Karpas-422 (cell line): ENCODE data around the gene CFD. TPM values are rescaled to one million over a fixed set of nuclear protein-coding genes. Genes with fewer than 3 reads are reported as not detected.
"Not testable (repeated sequence)": the region's sequence is repeated elsewhere in the genome, so short reads cannot be mapped to it uniquely, and the experiment has no call there.

ENCODE experiments used
- DNase-seq: peaks from one replicate; pipeline ENCODE4 v3.0.0-alpha.2; 2015
- H2AFZ ChIP-seq: fragments of 200-600 bp; sonication (generic); 2 replicates; pipeline ENCODE4 v1.6.1; 2014; ENCODE audit warnings: antibody characterized with exemption, low read length, mixed read lengths
- H3K27ac ChIP-seq: fragments of 200-600 bp; sonication (generic); 2 replicates; pipeline ENCODE4 v1.5.1; 2014; ENCODE audit warnings: mild to moderate bottlenecking, low read length, moderate library complexity
- H3K27me3 ChIP-seq: fragments of 200-600 bp; sonication (generic); 2 replicates; pipeline ENCODE4 v1.6.1; 2014; ENCODE audit warnings: low read length, mixed read lengths
- H3K36me3 ChIP-seq: fragments of 200-600 bp; sonication (generic); 2 replicates; pipeline ENCODE4 v1.6.1; 2014; ENCODE audit warnings: low read length, mixed read lengths; ENCODE audit not compliant: insufficient read depth
- H3K4me1 ChIP-seq: fragments of 200-600 bp; sonication (generic); 2 replicates; pipeline ENCODE4 v1.6.1; 2014; ENCODE audit warnings: mild to moderate bottlenecking, low read length, mixed read lengths
- H3K4me2 ChIP-seq: fragments of 200-600 bp; sonication (generic); 2 replicates; pipeline ENCODE4 v1.6.1; 2014; ENCODE audit warnings: low read length, low read depth, mild to moderate bottlenecking; ENCODE audit not compliant: poor library complexity, severe bottlenecking
- H3K4me3 ChIP-seq: fragments of 200-600 bp; sonication (generic); 2 replicates; pipeline ENCODE4 v1.5.1; 2014; ENCODE audit warnings: mild to moderate bottlenecking, antibody characterized with exemption, low read length, mixed read lengths
- H3K79me2 ChIP-seq: fragments of 200-600 bp; sonication (generic); 2 replicates; pipeline ENCODE4 v1.6.1; 2014; ENCODE audit warnings: mild to moderate bottlenecking, low read length, mixed read lengths
- H3K9ac ChIP-seq: fragments of 200-600 bp; sonication (generic); 2 replicates; pipeline ENCODE4 v1.6.0; 2014; ENCODE audit warnings: low read length
- H3K9me2 ChIP-seq: fragments of 200-600 bp; sonication (generic), shearing (Covaris generic); replicated peaks from 2 replicates; pipeline ENCODE4 v1.6.0; 2014; ENCODE audit warnings: mild to moderate bottlenecking, low read length, moderate library complexity; ENCODE audit not compliant: insufficient read depth
- H3K9me3 ChIP-seq: fragments of 300-700, 200-600 bp; sonication (generic); 2 replicates; pipeline ENCODE4 v1.6.1; 2014; ENCODE audit warnings: low read length, mixed read lengths
- H4K20me1 ChIP-seq: fragments of 200-600 bp; sonication (generic); 2 replicates; pipeline ENCODE4 v1.6.1; 2014; ENCODE audit warnings: mild to moderate bottlenecking, antibody characterized with exemption, low read length, low read depth; ENCODE audit not compliant: insufficient read depth
- total RNA-seq: library from RNA; depleted of rRNA; stranded (reverse); fragments of >200 nt; shearing (Covaris generic); gene quantifications from 2 replicates; pipeline ENCODE4 v1.2.3, GENCODE V29; 2014; ENCODE audit warnings: low replicate concordance

Gene CFD
- total RNA-seq, 1 experiment from 2014 or later, result 1.5 TPM

DNA sequence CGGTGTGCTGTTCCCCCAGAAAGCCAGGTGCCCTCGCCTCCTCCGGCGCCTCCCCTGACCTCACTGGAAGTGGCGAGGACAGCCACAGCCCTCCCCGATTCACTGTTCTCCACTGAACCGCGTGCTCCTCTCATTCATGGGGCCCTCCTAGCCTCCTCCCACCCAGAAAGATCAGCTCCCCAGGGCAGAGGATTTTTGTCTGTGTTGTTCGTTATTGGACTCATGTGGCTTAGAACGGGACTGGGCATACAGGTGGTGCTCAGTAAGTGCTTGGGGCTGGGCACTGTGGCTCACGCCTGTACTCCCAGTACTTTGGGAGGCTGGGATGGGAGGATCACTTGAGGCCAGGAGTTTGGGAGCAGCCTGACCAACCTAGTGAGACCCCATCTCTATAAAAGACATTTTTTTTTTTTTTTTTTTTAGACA is 14.9 kb upstream of the CFD start:
- Histone ChIP-seq H4K20me1 (no peaks in the 10 kb centered on the region), H3K9me3 (no peaks in the 10 kb centered on the region), H3K4me3 (no peak overlapping the region), H3K4me1 (no peaks in the 10 kb centered on the region), H3K4me2 (no peak overlapping the region), H3K9ac (no peak overlapping the region), H3K36me3 (no peaks in the 10 kb centered on the region), H3K9me2 (no peaks in the 10 kb centered on the region), H3K79me2 (no peaks in the 10 kb centered on the region), H3K27ac (no peak overlapping the region), H2AFZ (no peak overlapping the region), H3K27me3 (no peaks in the 10 kb centered on the region)
- DNase-seq, result no peak

DNA sequence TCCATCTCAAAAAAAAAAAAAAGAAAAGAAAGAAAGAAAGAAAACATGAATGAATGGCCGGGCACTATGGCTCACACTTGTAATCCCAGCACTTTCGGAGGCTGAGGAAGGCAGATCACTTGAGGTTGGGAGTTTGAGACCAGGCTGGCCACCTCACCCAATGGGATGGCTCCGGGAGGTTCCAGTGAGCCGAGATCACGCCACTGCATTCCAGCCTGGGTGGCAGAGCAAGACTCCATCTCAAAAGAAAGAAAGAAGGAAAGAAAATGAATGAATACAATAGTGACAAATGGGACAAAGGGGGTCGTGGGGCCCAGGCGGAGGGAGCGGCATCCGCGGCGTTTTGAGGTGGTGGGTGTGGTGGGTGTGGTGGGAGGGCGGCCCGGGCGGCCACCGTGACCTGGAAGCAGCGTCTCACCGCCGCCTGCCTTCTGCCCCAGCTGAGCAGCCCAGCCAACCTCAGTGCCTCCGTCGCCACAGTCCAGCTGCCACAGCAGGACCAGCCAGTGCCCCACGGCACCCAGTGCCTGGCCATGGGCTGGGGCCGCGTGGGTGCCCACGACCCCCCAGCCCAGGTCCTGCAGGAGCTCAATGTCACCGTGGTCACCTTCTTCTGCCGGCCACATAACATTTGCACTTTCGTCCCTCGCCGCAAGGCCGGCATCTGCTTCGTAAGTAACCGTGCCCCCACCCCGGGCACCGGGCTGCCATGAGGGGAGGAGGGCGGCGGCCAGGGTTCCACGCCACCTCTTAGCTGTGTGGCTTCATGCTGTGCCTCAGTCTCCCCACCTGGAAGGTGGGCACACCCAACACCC is 13.6 kb upstream of the CFD start:
- no peak overlapping the region for H3K9ac ChIP-seq
- no peak overlapping the region for H3K27ac ChIP-seq
- no peak overlapping the region for H3K4me3 ChIP-seq
- H3K4me1 ChIP-seq, result no peaks in the 10 kb centered on the region
- no peaks in the 10 kb centered on the region for H3K36me3 ChIP-seq
- H2AFZ ChIP-seq, result no peak overlapping the region
- H3K9me2 ChIP-seq, result no peaks in the 10 kb centered on the region
- H3K9me3 ChIP-seq, result no peaks in the 10 kb centered on the region
- H3K27me3 ChIP-seq, result no peaks in the 10 kb centered on the region
- no peak for DNase-seq
- no peak overlapping the region for H3K4me2 ChIP-seq
- H3K79me2 ChIP-seq, result no peaks in the 10 kb centered on the region
- H4K20me1 ChIP-seq, result no peaks in the 10 kb centered on the region

DNA sequence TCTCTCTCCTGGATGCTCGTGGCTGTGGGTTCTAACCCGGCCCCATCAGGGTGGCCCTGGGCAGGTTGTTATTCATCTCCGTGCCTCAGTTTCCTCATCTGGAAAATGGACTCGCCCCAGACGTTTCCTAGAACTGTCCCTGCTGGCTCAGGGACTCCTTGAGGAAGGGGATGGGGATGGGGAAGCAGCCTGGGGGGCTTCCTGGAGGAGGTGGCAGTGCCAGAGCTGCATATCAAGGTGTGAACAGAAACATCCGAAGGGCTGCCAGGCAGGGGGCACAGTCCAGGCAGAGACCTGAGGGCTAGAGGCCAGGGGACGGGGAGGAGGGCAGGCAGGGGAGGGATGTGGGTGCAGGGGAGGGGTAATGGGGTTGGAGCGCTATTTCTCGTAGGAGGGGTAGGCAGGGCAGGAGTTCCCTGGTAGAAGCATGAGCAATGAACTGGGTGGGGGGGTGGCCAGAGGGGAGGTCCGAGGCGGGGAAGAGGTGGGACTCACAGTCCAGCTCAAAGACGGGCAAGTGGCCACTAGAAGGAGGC is 11.0 kb upstream of the CFD start:
- no peak for DNase-seq
- Histone ChIP-seq H3K4me3 (no peak overlapping the region), H3K9me3 (no peaks in the 10 kb centered on the region), H3K79me2 (no peaks in the 10 kb centered on the region), H3K27ac (no peak overlapping the region), H3K9ac (no peak overlapping the region), H3K36me3 (no peaks in the 10 kb centered on the region), H4K20me1 (no peaks in the 10 kb centered on the region), H2AFZ (no peak overlapping the region), H3K4me1 (no peaks in the 10 kb centered on the region), H3K4me2 (no peak overlapping the region), H3K27me3 (no peaks in the 10 kb centered on the region), H3K9me2 (no peaks in the 10 kb centered on the region)

DNA sequence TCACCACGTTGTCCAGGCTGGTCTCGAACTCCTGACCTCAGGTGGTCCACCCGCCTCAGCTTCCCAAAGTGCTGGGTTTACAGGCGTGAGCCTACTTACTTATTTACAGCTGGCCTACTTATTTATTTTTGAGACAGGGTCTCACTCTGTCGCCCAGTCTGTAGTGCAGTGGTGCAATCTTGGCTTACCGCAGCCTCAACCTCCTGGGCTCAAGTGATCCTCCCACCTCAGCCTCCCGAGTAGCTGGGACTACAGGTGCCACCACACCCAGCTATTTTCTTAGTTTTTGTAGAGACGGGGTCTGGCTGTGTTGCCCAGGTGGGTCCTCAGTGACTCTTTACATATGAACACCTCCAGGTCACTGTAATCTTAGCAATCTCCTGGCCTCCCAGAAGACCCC is 10.3 kb upstream of the CFD start:
- not testable (repeated sequence) for H3K27ac ChIP-seq, H3K4me2 ChIP-seq, H3K79me2 ChIP-seq, H3K4me1 ChIP-seq, H3K9ac ChIP-seq, DNase-seq, H3K9me3 ChIP-seq, H3K9me2 ChIP-seq, H3K4me3 ChIP-seq, H3K36me3 ChIP-seq, H4K20me1 ChIP-seq, H2AFZ ChIP-seq, H3K27me3 ChIP-seq

DNA sequence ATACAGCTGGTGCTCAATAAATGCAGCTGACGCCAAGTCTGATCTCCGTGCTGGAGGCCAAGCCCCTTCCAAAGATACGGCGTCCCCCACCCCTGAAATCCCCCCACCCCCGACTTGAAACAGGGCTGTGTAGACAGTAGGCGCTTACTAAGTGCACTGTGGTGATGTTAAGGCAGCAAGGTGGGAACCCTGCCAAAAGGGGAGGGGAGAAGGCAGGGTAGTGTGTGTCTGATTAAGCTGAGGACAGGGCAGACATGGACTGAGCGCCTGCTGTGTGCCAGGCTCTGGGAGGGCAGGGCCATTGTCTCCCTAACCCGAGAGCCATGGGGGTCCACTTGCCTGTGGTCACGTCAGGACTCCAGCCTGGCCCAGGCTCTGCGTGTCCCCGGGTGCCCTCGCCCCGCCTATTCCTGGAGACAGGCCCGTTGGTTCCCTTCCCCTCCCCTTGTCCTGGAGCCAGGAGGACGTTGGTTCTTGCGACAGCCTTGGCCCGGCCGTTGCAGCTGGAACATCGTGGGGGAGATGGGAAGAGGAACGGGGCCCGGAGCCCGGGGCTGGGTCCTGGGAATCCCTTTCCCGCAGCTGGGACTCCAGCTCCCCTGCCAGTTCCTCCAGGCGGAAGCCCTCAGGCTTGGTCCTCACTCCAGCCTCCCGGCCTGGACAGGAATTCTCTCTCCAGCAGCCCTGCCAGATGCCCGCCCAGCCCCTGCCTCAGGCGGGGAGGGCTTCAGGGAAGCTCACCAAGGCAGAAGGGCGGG is 9.1 kb upstream of the CFD start:
- Histone ChIP-seq H3K27me3 (no peaks in the 10 kb centered on the region), H4K20me1 (no peaks in the 10 kb centered on the region)

DNA sequence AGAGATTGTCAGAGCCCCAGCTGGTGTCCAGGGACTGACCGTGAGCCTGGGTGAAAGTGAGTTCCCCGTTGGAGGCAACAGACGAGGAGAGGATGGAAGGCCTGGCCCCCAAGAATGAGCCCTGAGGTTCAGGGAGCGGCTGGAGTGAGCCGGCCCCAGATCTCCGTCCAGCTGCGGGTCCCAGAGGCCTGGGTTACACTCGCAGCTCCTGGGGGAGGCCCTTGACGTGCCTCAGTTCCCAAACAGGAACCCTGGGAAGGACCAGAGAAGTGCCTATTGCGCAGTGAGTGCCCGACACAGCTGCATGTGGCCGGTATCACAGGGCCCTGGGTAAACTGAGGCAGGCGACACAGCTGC is 8.5 kb upstream of the CFD start:
- Histone ChIP-seq H3K27me3 (no peaks in the 10 kb centered on the region), H3K9me2 (no peaks in the 10 kb centered on the region), H2AFZ (no peak overlapping the region), H3K9me3 (no peaks in the 10 kb centered on the region), H3K79me2 (no peaks in the 10 kb centered on the region), H3K36me3 (no peaks in the 10 kb centered on the region), H3K9ac (no peak overlapping the region), H4K20me1 (no peaks in the 10 kb centered on the region), H3K27ac (no peak overlapping the region), H3K4me2 (no peak overlapping the region), H3K4me1 (no peaks in the 10 kb centered on the region), H3K4me3 (no peak overlapping the region)
- DNase-seq, result no peak

More for the DNA sequence above, 9.1 kb upstream of the CFD start:
- H3K27ac ChIP-seq, result no peak overlapping the region
- no peaks in the 10 kb centered on the region for H3K36me3 ChIP-seq
- H3K79me2 ChIP-seq, result no peaks in the 10 kb centered on the region
- H2AFZ ChIP-seq, result no peak overlapping the region
- H3K9me3 ChIP-seq, result no peaks in the 10 kb centered on the region
- no peak for DNase-seq
- H3K9me2 ChIP-seq, result no peaks in the 10 kb centered on the region
- no peak overlapping the region for H3K4me3 ChIP-seq
- H3K4me2 ChIP-seq, result no peak overlapping the region
- no peak overlapping the region for H3K9ac ChIP-seq
- no peaks in the 10 kb centered on the region for H3K4me1 ChIP-seq

DNA sequence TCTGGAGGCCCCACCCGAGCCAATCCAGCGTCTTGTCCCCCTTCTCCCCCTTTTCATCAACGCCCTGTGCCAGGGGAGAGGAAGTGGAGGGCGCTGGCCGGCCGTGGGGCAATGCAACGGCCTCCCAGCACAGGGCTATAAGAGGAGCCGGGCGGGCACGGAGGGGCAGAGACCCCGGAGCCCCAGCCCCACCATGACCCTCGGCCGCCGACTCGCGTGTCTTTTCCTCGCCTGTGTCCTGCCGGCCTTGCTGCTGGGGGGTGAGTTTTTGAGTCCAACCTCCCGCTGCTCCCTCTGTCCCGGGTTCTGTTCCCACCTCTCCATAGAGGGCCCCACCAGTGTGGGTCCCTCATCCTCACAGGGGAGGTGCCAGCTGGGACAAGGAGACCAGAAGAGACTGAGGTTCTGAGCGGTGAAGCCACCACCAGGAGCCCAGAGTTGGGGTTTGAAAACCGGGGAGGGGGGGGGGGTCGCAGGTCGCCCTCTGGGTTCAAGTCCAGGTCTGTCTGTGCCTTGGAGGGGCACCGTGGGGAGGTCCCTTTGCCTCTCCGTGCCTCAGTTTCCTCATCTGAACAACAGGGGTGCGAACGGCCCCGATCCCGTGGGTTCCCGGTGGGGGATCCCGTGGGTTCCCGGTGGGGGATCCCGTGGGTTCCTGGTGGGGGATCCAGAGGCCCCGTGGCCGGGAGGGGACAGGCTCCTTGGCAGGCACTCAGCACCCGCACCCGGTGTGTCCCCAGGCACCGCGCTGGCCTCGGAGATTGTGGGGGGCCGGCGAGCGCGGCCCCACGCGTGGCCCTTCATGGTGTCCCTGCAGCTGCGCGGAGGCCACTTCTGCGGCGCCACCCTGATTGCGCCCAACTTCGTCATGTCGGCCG is 7.1 kb upstream of the CFD start, which contains the start of gene ELANE:
Gene ELANE (plus strand): TSS at position 168 of the 878 bp plus-strand sequence. CDS start 26 bp downstream, at position 194.
- no peak within 1 kb of the TSS for H3K9ac ChIP-seq
- H3K4me2 ChIP-seq, result no peak within 1 kb of the TSS
- no peaks in the 10 kb centered on the region for H3K36me3 ChIP-seq
- no peak for DNase-seq
- H3K27me3 ChIP-seq, result no peaks in the 10 kb centered on the region
- H3K79me2 ChIP-seq, result no peaks in the 10 kb centered on the region
- no peak within 1 kb of the TSS for H3K4me3 ChIP-seq
- H3K9me2 ChIP-seq, result no peaks in the 10 kb centered on the region
- no peak within 1 kb of the TSS for H2AFZ ChIP-seq
- no peak within 1 kb of the TSS for H3K27ac ChIP-seq
- no peaks in the 10 kb centered on the region for H3K9me3 ChIP-seq
- no peaks in the 10 kb centered on the region for H4K20me1 ChIP-seq
- H3K4me1 ChIP-seq, result no peaks in the 10 kb centered on the region
